IMR-90 (cell line): Measurements from ENCODE around the gene RBBP7. TPM values are rescaled to one million over a fixed set of nuclear protein-coding genes. Genes with fewer than 3 reads are reported as not detected.

ENCODE experiments used
- ATAC-seq: fragments of 200-7000 bp; cut with Tn5 transposase; 2 replicates; pipeline ENCODE4 v1.9.1; 2020; ENCODE audit warnings: low read depth, mild to moderate bottlenecking, moderate library complexity
- BruUV-seq: library from RNA; stranded (reverse); fragments of 400-500 nt; replicated peaks from 2 replicates; lab custom pipeline; 2021; lab: Mats Ljungman, UMichigan
- CTCF ChIA-PET: fragments of 300-600 bp; formaldehyde crosslinking; extraction: SDS; loops from one replicate; lab custom pipeline; 2021; ENCODE audit warnings: antibody characterized with exemption; lab: Yijun Ruan, JAX
- POLR2A ChIA-PET: fragments of 300-600 bp; sonication (Branson Sonifier 250); formaldehyde crosslinking; loops from one replicate; lab custom pipeline; 2022; ENCODE audit warnings: antibody characterized with exemption; ENCODE audit not compliant: unreplicated experiment; lab: Charles Lee
- DNase-seq: peaks from one replicate; pipeline ENCODE4 v3.0.0; 2013
- H2AFZ ChIP-seq: replicated peaks from 2 replicates; pipeline ENCODE3; 2013; ENCODE audit warnings: low read length, mild to moderate bottlenecking; ENCODE audit not compliant: poor library complexity
- H2AK5ac ChIP-seq: 2 replicates; pipeline ENCODE4 v1.6.1; 2013; ENCODE audit warnings: low read depth, low read length, inconsistent platforms
- H2AK9ac ChIP-seq: replicated peaks from 2 replicates; pipeline ENCODE3; 2013; ENCODE audit warnings: mild to moderate bottlenecking, low read depth, low read length, moderate library complexity; ENCODE audit not compliant: poor library complexity
- H2BK120ac ChIP-seq: 2 replicates; pipeline ENCODE4 v1.6.1; 2013; ENCODE audit warnings: low read depth, low read length, inconsistent platforms
- H2BK15ac ChIP-seq: 3 replicates; pipeline ENCODE4 v1.6.1; 2013; ENCODE audit warnings: low read depth, low read length, inconsistent platforms
- H2BK20ac ChIP-seq: 2 replicates; pipeline ENCODE4 v1.6.1; 2013; ENCODE audit warnings: low read depth, mild to moderate bottlenecking, inconsistent platforms, low read length, moderate library complexity
- H2BK5ac ChIP-seq: 2 replicates; pipeline ENCODE4 v1.6.1; 2013; ENCODE audit warnings: mild to moderate bottlenecking, low read depth, low read length, inconsistent platforms; ENCODE audit not compliant: poor library complexity, severe bottlenecking
- H3K14ac ChIP-seq: replicated peaks from 2 replicates; pipeline ENCODE4 v1.6.1; 2013; ENCODE audit warnings: low read depth, low read length, inconsistent platforms
- H3K18ac ChIP-seq: 2 replicates; pipeline ENCODE4 v1.6.1; 2013; ENCODE audit warnings: low read depth, low read length, control low read depth
- H3K23ac ChIP-seq: 2 replicates; pipeline ENCODE4 v1.6.1; 2013; ENCODE audit warnings: low read depth, low read length, inconsistent platforms
- H3K27ac ChIP-seq: 2 replicates; pipeline ENCODE4 v1.5.1; 2013; ENCODE audit warnings: mild to moderate bottlenecking, control low read depth, low read length; ENCODE audit not compliant: insufficient read depth
- H3K27me3 ChIP-seq: 2 replicates; pipeline ENCODE4 v1.6.1; 2013; ENCODE audit warnings: low read length; ENCODE audit not compliant: control insufficient read depth, insufficient read depth
- H3K36me3 ChIP-seq: 2 replicates; pipeline ENCODE4 v1.6.1; 2013; ENCODE audit warnings: low read length, mixed read lengths; ENCODE audit not compliant: control insufficient read depth, insufficient read depth
- H3K4ac ChIP-seq: 2 replicates; pipeline ENCODE4 v1.6.1; 2013; ENCODE audit warnings: low read depth, low read length, inconsistent platforms
- H3K4me1 ChIP-seq: 2 replicates; pipeline ENCODE4 v1.6.1; 2013; ENCODE audit warnings: low read length, mixed read lengths; ENCODE audit not compliant: control insufficient read depth, insufficient read depth
- H3K4me2 ChIP-seq: 2 replicates; pipeline ENCODE4 v1.6.1; 2013; ENCODE audit warnings: low read depth, mild to moderate bottlenecking, control low read depth, low read length, moderate library complexity
- H3K4me3 ChIP-seq: 2 replicates; pipeline ENCODE4 v1.5.1; 2013; ENCODE audit warnings: low read depth, mild to moderate bottlenecking, control low read depth, low read length, moderate library complexity; ENCODE audit not compliant: insufficient read depth
- H3K56ac ChIP-seq: 2 replicates; pipeline ENCODE4 v1.6.1; 2013; ENCODE audit warnings: low read length, inconsistent platforms; ENCODE audit not compliant: insufficient read depth; ENCODE audit errors: extremely low read depth
- H3K79me1 ChIP-seq, 2 experiments: 2 replicates each; pipeline ENCODE4 v1.6.1; 2013; ENCODE audit warnings: low read length in 2 of 2, inconsistent platforms in 1 of 2, low read depth in 1 of 2
- H3K9ac ChIP-seq: 2 replicates; pipeline ENCODE4 v1.6.1; 2013; ENCODE audit warnings: low read depth, low read length, control low read depth
- H3K9me1 ChIP-seq: 2 replicates; pipeline ENCODE4 v1.6.1; 2013; ENCODE audit warnings: low read length, inconsistent platforms; ENCODE audit not compliant: insufficient read depth
- H3K9me3 ChIP-seq: 2 replicates; pipeline ENCODE4 v1.6.1; 2013; ENCODE audit warnings: low read length; ENCODE audit not compliant: control insufficient read depth, insufficient read depth
- H4K20me1 ChIP-seq: 2 replicates; pipeline ENCODE4 v1.6.1; 2013; ENCODE audit warnings: low read length, inconsistent platforms; ENCODE audit not compliant: insufficient read depth
- H4K5ac ChIP-seq: 2 replicates; pipeline ENCODE4 v1.6.1; 2013; ENCODE audit warnings: mild to moderate bottlenecking, low read depth, low read length, control low read depth
- H4K8ac ChIP-seq, 2 experiments: 2 replicates each; pipeline ENCODE4 v1.6.1; 2013; ENCODE audit warnings: low read depth in 2 of 2, low read length in 2 of 2, control low read depth in 1 of 2, inconsistent platforms in 1 of 2
- H4K91ac ChIP-seq: 2 replicates; pipeline ENCODE4 v1.6.1; 2013; ENCODE audit warnings: low read depth, low read length, inconsistent platforms; ENCODE audit not compliant: insufficient read depth
- BHLHE40 ChIP-seq: fragments of 150-350 bp; IDR thresholded peaks from 2 replicates; pipeline ENCODE4 v1.6.1; 2016; ENCODE audit warnings: mild to moderate bottlenecking, low read depth, low read length
- CEBPB ChIP-seq: IDR thresholded peaks from 2 replicates; pipeline ENCODE4 v1.6.1; 2012; ENCODE audit warnings: low read depth, low read length, improper control_type of control experiment
- CHD1 ChIP-seq: IDR thresholded peaks from 2 replicates; pipeline ENCODE4 v1.6.1; 2012; ENCODE audit warnings: low read depth, low read length, improper control_type of control experiment
- ELK1 ChIP-seq: fragments of 150-350 bp; IDR thresholded peaks from 2 replicates; pipeline ENCODE4 v1.6.1; 2016; ENCODE audit warnings: low read depth, mild to moderate bottlenecking, low read length, moderate library complexity, borderline replicate concordance
- FOS ChIP-seq: fragments of 150-350 bp; IDR thresholded peaks from 2 replicates; pipeline ENCODE4 v1.6.1; 2016; ENCODE audit warnings: low read depth, low read length
- MAFK ChIP-seq: IDR thresholded peaks from 2 replicates; pipeline ENCODE4 v1.6.1; 2012; ENCODE audit warnings: low read depth, low read length, improper control_type of control experiment
- MAZ ChIP-seq: IDR thresholded peaks from 2 replicates; pipeline ENCODE4 v1.6.1; 2012; ENCODE audit warnings: low read depth, mild to moderate bottlenecking, low read length, improper control_type of control experiment, moderate library complexity, borderline replicate concordance
- MXI1 ChIP-seq: IDR thresholded peaks from 2 replicates; pipeline ENCODE4 v1.6.1; 2012; ENCODE audit warnings: low read depth, mild to moderate bottlenecking, low read length, moderate library complexity, borderline replicate concordance
- NFE2L2 ChIP-seq: fragments of 150-350 bp; IDR thresholded peaks from 2 replicates; pipeline ENCODE4 v1.6.1; 2016; ENCODE audit warnings: low read depth, mild to moderate bottlenecking, low read length
- POLR2A ChIP-seq: IDR thresholded peaks from 2 replicates; pipeline ENCODE4 v1.6.1; 2012; ENCODE audit warnings: mild to moderate bottlenecking, low read depth, low read length
- RAD21 ChIP-seq: IDR thresholded peaks from 2 replicates; pipeline ENCODE4 v1.6.1; 2012; ENCODE audit warnings: low read length, improper control_type of control experiment
- RCOR1 ChIP-seq: IDR thresholded peaks from 2 replicates; pipeline ENCODE4 v1.6.1; 2012; ENCODE audit warnings: mild to moderate bottlenecking, low read length, improper control_type of control experiment; ENCODE audit not compliant: insufficient replicate concordance
- RFX5 ChIP-seq: IDR thresholded peaks from 2 replicates; pipeline ENCODE4 v1.8.0; 2012; ENCODE audit warnings: low read depth, mild to moderate bottlenecking, low read length, moderate library complexity
- SMC3 ChIP-seq: fragments of 150-350 bp; IDR thresholded peaks from 2 replicates; pipeline ENCODE4 v1.6.1; 2016; ENCODE audit warnings: low read depth, mild to moderate bottlenecking, antibody characterized with exemption, low read length, moderate library complexity
- WGBS, 2 experiments: methylation state at CpG; one replicate each; pipeline versions ENCODE4 v1.1.5 to v1.1.7; 2013; ENCODE audit warnings: missing lambda C conversion rate in 2 of 2; ENCODE audit not compliant: insufficient read length in 1 of 2; ENCODE audit errors: extremely low coverage in 2 of 2; 5-methylcytosine and 5-hydroxymethylcytosine counted together
- dilution Hi-C: fragments of 300-500 bp; cut with HindIII; formaldehyde crosslinking; loops from one replicate; pipeline ENCODE4 v1.14.3; 2018; ENCODE audit warnings: low sequenced_read_pairs; ENCODE audit not compliant: unreplicated experiment
- in situ Hi-C: fragments of 300-500 bp; cut with MboI; formaldehyde crosslinking; loops from 3 replicates; pipeline ENCODE4 v1.14.3; 2019; ENCODE audit warnings: low sequenced_read_pairs, inconsistent platforms, mixed read lengths
- intact Hi-C: fragments of 100-400 bp; cut with micrococcal nuclease; formaldehyde crosslinking; loops from 2 replicates; pipeline ENCODE4 v1.10.0; 2022
- polyA plus RNA-seq, 3 experiments: library from polyadenylated mRNA; depleted of rRNA; stranded (reverse); fragments of >200 nt; gene quantifications; 2 replicates each; pipeline ENCODE4 v1.2.3, GENCODE V29; 2012; ENCODE audit warnings: low replicate concordance in 1 of 3
- total RNA-seq: library from RNA; depleted of rRNA; stranded (reverse); fragments of >200 nt; gene quantifications from 2 replicates; pipeline ENCODE4 v1.2.3, GENCODE V29; 2012
- TF ChIP-seq, protein P1 (sequence below): fragments of 150-350 bp; IDR thresholded peaks from 2 replicates; pipeline ENCODE4 v1.6.1; 2017; ENCODE audit warnings: mild to moderate bottlenecking, antibody characterized with exemption, low read length, low read depth
- TF ChIP-seq, protein P2 (sequence below): conservative IDR thresholded peaks from 2 replicates; pipeline ENCODE4 v1.5.1; 2012; ENCODE audit warnings: mild to moderate bottlenecking, low read depth, low read length, improper control_type of control experiment

Gene RBBP7
- total and polyA plus RNA-seq, 2 of the 4 experiments (the other 2 are of a cell fraction): 147 to 149 TPM

- Histone ChIP-seq H2BK120ac (no peak overlapping the region), H3K9me1 (peaks cover 3% of the 10 kb centered on the region; the same call in 1 of the 2 replicates), H2BK5ac (no peak overlapping the region), H2BK15ac (no peak overlapping the region), H3K9ac (no peak overlapping the region), H2BK20ac (no peak overlapping the region), H4K91ac (no peak overlapping the region), H2AFZ (no peak overlapping the region), H3K23ac (no peak overlapping the region), H3K4ac (no peak overlapping the region), H3K27me3 (no peaks in the 10 kb centered on the region), H3K4me3 (no peak overlapping the region), H3K27ac (no peak overlapping the region), H4K5ac (no peak overlapping the region), H3K79me1 (peaks cover 17 to 21% of the 10 kb centered on the region in 2 experiments), H4K20me1 (no peaks in the 10 kb centered on the region), H3K18ac (no peak overlapping the region), H3K14ac (no peak overlapping the region), H4K8ac (no peak overlapping the region), H3K9me3 (no peaks in the 10 kb centered on the region), H2AK5ac (no peak overlapping the region), H3K36me3 (peaks cover 3% of the 10 kb centered on the region; the same call in 1 of the 2 replicates), H3K56ac (no peak overlapping the region), H2AK9ac (no peak overlapping the region), H3K4me2 (no peak overlapping the region), H3K4me1 (peaks cover 4% of the 10 kb centered on the region)
- in situ Hi-C loops (no loop called here), intact Hi-C loops (no loop called here), dilution Hi-C loops (no loop called here)
- CTCF ChIA-PET: interaction anchor here (0.6 to 0.9 kb wide), 2 partner anchors 242 to 423 kb away, joined by 3 to 5 read pairs; no protein-coding TSS in a partner anchor
- DNase-seq (no peak), ATAC-seq (no peak)
- no TSS peak for BruUV-seq
- POLR2A ChIA-PET: no interaction called here
- TF ChIP-seq MXI1 (no peak), POLR2A (no peak), RCOR1 (no peak), FOS (no peak), BHLHE40 (no peak), CEBPB (no peak), RAD21 (no peak), MAZ (no peak), RFX5 (no peak), NFE2L2 (no peak), ELK1 (no peak), CHD1 (no peak), MAFK (no peak), SMC3 (no peak)
- TF ChIP-seq, protein P1, sequence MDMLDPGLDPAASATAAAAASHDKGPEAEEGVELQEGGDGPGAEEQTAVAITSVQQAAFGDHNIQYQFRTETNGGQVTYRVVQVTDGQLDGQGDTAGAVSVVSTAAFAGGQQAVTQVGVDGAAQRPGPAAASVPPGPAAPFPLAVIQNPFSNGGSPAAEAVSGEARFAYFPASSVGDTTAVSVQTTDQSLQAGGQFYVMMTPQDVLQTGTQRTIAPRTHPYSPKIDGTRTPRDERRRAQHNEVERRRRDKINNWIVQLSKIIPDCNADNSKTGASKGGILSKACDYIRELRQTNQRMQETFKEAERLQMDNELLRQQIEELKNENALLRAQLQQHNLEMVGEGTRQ: no peak
- TF ChIP-seq, protein P2, sequence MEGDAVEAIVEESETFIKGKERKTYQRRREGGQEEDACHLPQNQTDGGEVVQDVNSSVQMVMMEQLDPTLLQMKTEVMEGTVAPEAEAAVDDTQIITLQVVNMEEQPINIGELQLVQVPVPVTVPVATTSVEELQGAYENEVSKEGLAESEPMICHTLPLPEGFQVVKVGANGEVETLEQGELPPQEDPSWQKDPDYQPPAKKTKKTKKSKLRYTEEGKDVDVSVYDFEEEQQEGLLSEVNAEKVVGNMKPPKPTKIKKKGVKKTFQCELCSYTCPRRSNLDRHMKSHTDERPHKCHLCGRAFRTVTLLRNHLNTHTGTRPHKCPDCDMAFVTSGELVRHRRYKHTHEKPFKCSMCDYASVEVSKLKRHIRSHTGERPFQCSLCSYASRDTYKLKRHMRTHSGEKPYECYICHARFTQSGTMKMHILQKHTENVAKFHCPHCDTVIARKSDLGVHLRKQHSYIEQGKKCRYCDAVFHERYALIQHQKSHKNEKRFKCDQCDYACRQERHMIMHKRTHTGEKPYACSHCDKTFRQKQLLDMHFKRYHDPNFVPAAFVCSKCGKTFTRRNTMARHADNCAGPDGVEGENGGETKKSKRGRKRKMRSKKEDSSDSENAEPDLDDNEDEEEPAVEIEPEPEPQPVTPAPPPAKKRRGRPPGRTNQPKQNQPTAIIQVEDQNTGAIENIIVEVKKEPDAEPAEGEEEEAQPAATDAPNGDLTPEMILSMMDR: no peak
- 100% methylated on average over 2 of the region's 8 CpGs; no CpG with 5 or more reads in 1 of the 2 experiments for WGBS, 2 experiments
These were observed 65.2 kb downstream of the RBBP7 start for GRCh38 chrX:16804923-16805464.
